GM12891 (cell line): Measurements from ENCODE around the gene RET.

ENCODE experiments used
- POLR2A ChIP-seq: IDR thresholded peaks from 2 replicates; pipeline ENCODE4 v1.6.1; 2011; ENCODE audit warnings: low read depth, low read length, control low read depth
- POLR2AphosphoS5 ChIP-seq: IDR thresholded peaks from 2 replicates; pipeline ENCODE4 v1.6.1; 2011; ENCODE audit warnings: low read depth, low read length, control low read depth
- SPI1 ChIP-seq: IDR thresholded peaks from 2 replicates; pipeline ENCODE4 v1.6.1; 2011; ENCODE audit warnings: low read depth, low read length, control low read depth
- TAF1 ChIP-seq: IDR thresholded peaks from 2 replicates; pipeline ENCODE4 v1.6.1; 2011; ENCODE audit warnings: low read depth, low read length, control low read depth

DNA sequence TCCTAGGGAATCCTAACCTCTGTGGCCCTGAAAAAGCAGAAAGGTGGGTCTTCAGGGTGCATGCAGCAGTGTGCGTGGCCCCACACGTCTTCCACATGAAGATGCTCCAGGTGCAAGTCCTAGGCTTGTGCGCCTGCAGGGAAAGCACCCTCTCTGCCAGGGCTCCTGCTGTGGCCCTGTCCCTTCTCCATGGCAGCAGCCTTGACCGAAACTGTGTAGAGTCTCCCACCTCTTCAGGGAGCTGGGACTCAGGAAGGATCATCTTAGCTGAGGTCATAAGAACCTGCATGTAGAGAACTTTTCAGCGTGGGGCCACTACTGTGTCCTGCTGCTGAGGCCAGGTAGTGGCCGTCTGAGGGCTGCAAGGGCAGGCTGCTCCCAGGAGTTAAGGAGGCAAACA lies 55.0 kb downstream of the RET start:
- TF ChIP-seq POLR2AphosphoS5: no peak
- TF ChIP-seq SPI1: no peak
- TF ChIP-seq POLR2A: no peak
- TF ChIP-seq TAF1: no peak
